Measurements from ENCODE around the gene TXNIP. TPM values are rescaled to one million over a fixed set of nuclear protein-coding genes. Genes with fewer than 3 reads are reported as not detected.

The TXNIP gene
- total and polyA plus RNA-seq, 12 donors = 231 to 1,142 (median 750) TPM

DNA sequence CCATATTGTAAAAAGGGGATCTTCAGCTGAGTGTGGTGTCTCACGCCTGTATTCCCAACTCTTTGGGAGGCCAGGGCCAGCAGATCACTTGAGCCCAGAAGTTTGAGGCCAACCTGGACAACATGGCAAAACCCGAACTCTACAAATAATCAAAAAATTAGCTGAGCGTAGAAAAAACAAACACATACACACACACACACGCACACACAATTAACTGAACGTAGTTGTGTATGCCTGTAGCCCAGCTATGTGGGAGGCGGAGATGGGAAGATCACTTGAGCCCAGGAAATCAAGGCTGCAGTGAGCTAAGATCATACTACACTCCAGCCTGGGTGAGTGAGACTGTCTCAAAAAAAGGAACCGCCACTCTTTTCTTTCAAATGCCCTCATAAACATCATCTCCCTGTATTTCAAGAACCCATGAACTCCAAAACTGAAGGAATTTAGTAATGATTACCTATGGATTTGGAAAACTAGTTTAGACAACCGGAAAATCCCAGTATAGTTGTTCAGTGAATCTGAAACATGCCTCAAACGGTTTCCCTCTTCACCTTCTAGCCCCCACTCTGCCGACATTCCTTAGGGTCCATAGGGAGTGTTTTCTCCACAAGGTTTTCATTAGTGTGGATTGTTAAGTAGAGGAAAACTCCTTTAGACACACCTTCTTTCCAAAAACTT lies 4.5 kb downstream of the TXNIP start:
- Histone ChIP-seq H3K27me3 (no peaks in the 10 kb centered on the region), H3K4me1 (peaks cover 0 to 66% (median 31%) of the 10 kb centered on the region in 9 donors), H3K36me3 (peaks cover 8 to 42% (median 35%) of the 10 kb centered on the region in 9 donors), H3K9me3 (no peaks in the 10 kb centered on the region), H3K4me3 (peak overlapping the region in 9 of 10 donors; percentile 70 to 90 (median 76)), H3K27ac (peak overlapping the region; percentile 61 to 98 (median 97))
- WGBS, 2 donors = 51 to 55% methylated on average over 10 of the region's 10 CpGs
- TF ChIP-seq, protein P1, sequence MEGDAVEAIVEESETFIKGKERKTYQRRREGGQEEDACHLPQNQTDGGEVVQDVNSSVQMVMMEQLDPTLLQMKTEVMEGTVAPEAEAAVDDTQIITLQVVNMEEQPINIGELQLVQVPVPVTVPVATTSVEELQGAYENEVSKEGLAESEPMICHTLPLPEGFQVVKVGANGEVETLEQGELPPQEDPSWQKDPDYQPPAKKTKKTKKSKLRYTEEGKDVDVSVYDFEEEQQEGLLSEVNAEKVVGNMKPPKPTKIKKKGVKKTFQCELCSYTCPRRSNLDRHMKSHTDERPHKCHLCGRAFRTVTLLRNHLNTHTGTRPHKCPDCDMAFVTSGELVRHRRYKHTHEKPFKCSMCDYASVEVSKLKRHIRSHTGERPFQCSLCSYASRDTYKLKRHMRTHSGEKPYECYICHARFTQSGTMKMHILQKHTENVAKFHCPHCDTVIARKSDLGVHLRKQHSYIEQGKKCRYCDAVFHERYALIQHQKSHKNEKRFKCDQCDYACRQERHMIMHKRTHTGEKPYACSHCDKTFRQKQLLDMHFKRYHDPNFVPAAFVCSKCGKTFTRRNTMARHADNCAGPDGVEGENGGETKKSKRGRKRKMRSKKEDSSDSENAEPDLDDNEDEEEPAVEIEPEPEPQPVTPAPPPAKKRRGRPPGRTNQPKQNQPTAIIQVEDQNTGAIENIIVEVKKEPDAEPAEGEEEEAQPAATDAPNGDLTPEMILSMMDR (IDR thresholded peaks at IDR 0.05) = no peak
- ATAC-seq = peak in 2 of 8 donors; percentile 3 to 20
- DNase-seq = no peak
- intact Hi-C loops (cut with DNase I) = no loop called here

DNA sequence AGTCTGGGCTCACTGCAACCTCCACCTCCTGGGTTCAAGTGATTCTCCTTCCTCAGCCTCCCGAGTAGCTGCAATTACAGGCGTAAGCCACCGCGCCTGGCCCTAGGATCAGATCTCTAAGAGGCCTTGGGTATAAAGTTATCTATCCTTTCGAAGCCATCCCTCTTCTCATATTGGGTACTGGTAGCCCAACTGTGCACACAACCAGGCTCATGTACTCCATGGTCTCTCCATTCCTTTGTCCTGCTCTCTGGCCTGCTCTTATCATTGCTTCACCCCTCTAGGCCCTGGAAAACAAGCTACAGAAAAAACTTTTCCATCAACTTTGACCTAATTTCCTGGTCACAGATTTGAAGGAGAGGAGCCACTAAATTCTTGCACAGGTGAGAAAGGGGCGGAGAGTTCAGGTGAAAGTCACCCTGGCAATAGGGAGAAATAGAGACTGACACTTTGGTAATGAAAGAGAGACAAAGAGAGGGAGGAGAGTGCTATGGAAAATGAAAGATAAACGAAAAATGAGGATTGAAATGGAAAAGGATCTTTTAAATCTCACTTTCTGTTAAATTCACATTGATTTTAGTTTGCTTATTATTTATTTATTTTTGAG lies 6.0 kb downstream of the TXNIP start:
- H3K4me1 ChIP-seq = peaks cover 4 to 81% (median 43%) of the 10 kb centered on the region in 9 donors
- peak overlapping the region in 1 of 10 donors; percentile 11 for H3K4me3 ChIP-seq
- intact Hi-C loops (cut with DNase I) = no loop called here
- H3K9me3 ChIP-seq = no peaks in the 10 kb centered on the region
- DNase-seq (peak in 1 of 2 donors; percentile 31), ATAC-seq (peak in 5 of 8 donors; percentile 2 to 50 (median 15))
- H3K36me3 ChIP-seq = peaks cover 8 to 34% (median 33%) of the 10 kb centered on the region in 9 donors
- no peaks in the 10 kb centered on the region for H3K27me3 ChIP-seq
- WGBS, 2 donors = 73 to 82% methylated on average over 7 of the region's 7 CpGs
- H3K27ac ChIP-seq = peak overlapping the region; percentile 0 to 98 (median 97)
- TF ChIP-seq, protein P1 (IDR thresholded peaks at IDR 0.05) = no peak

DNA sequence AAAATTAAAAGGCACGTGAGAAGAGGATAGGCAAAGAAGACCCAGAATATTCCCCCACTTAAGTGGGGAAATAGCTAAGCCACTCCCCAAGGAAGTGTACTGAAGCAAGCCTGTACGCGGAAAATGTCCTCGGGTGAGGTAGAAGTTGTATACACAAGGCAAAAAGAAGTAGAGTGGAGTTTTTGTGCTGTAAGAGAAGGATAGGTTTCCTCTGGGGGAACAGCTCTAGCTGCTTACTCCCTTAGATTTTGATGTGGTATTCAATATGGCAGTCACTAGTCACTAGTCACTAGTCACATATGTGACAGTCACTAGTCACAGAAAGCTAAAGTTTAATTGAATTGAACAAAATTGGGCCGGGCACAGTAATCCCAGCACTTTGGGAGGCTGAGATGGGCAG lies 7.6 kb downstream of the TXNIP start:
- H3K27ac ChIP-seq = peak overlapping the region in 8 of 10 donors; percentile 8 to 97 (median 95)
- ATAC-seq (no peak), DNase-seq (no peak)
- no peak overlapping the region for H3K4me3 ChIP-seq
- 62% methylated on average over 5 of the region's 5 CpGs for WGBS, 2 donors
- TF ChIP-seq, protein P1 (IDR thresholded peaks at IDR 0.05) = no peak
- H3K27me3 ChIP-seq = no peaks in the 10 kb centered on the region
- H3K36me3 ChIP-seq = peaks cover 5 to 18% (median 17%) of the 10 kb centered on the region in 9 donors
- H3K9me3 ChIP-seq = no peaks in the 10 kb centered on the region
- H3K4me1 ChIP-seq = peaks cover 20 to 93% (median 59%) of the 10 kb centered on the region in 9 donors
- intact Hi-C loops (cut with DNase I) = no loop called here

DNA sequence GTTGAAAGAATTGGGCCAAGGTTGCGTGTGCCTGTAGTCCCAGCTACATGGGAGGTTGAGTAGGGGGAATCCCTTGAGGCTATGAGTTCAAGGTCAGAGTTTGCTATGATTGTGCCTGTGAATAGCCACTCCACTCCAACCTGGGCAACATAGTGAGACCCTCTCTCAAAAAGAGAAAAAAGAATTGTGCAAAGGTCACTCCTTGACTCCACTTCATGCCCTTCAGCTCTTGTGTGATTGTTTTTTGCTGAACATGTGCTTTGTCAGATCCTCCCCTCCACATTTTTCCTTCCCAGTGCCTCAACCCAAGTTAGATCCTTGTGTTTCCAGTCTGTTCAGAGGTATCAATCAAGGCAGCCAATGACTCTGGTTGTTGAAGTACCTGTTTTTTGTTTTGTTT lies 8.5 kb downstream of the TXNIP start:
- TF ChIP-seq, protein P1 (IDR thresholded peaks at IDR 0.05) = no peak
- Histone ChIP-seq H3K9me3 (no peaks in the 10 kb centered on the region), H3K36me3 (peaks cover 0 to 10% (median 9%) of the 10 kb centered on the region in 9 donors), H3K4me3 (no peak overlapping the region), H3K27me3 (no peaks in the 10 kb centered on the region), H3K4me1 (peaks cover 23 to 93% (median 62%) of the 10 kb centered on the region in 9 donors), H3K27ac (peak overlapping the region in 9 of 10 donors; percentile 8 to 97 (median 95))
- DNase-seq = no peak
- no peak for ATAC-seq
- intact Hi-C loops (cut with DNase I) = no loop called here
- 94 to 100% methylated on average over 1 of the region's 1 CpG for WGBS, 2 donors

Data from heart right ventricle (tissue), 16 donors.